HFF-Myc (cell line): ENCODE measurements around the gene CCNB3.
A peak's percentile ranks its signal among the peaks of the same experiment; 100 is the strongest.
"Not testable (repeated sequence)": the region's sequence is repeated elsewhere in the genome, so short reads cannot be mapped to it uniquely, and the experiment has no call there.

Source experiments
- DNase-seq: peaks from one replicate; pipeline ENCODE4 v3.0.0-alpha.2; 2011; ENCODE audit warnings: low read depth; ENCODE audit errors: extremely low read depth
- H3K4me3 ChIP-seq: replicated peaks from 2 replicates; pipeline ENCODE4 v1.5.1; 2011; ENCODE audit warnings: low read depth, mild to moderate bottlenecking, control low read depth, low read length
- CTCF ChIP-seq: IDR thresholded peaks from 2 replicates; pipeline ENCODE4 v1.5.1; 2012; ENCODE audit warnings: mild to moderate bottlenecking, low read depth, low read length, control low read depth; ENCODE audit errors: missing control alignments

The CCNB3 gene

GRCh38 chrX:50200907-50201306 is 3.7 kb upstream of the CCNB3 start, which contains the start of gene AKAP4:
AKAP4 (minus strand) TSS chrX:50201007; CDS start chrX:50200889, 118 bp downstream.
- no peak for DNase-seq
- H3K4me3 ChIP-seq, result no peak within 1 kb of the TSS
- TF ChIP-seq CTCF, result no peak

DNA sequence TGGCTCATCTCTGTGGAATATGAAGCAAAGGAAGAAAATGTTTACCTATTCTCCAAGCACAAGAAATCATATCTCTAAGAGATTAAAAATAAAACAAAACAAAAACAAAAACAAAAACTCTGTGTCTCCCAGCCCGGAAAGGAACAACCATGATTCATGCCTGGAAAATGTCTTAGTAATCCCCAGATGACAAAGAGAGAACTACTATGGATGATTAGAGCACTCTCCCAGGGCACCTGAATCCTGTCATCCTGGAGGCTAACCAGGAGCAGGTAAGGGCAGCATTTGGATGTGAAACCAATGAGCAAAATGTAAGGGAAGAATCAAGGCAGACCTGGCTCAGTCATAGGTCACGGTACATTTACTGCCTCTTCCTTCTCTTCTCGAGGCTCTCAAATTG is 2.0 kb upstream of the CCNB3 start:
- no peak overlapping the region for H3K4me3 ChIP-seq
- no peak for TF ChIP-seq CTCF
- no peak for DNase-seq

DNA sequence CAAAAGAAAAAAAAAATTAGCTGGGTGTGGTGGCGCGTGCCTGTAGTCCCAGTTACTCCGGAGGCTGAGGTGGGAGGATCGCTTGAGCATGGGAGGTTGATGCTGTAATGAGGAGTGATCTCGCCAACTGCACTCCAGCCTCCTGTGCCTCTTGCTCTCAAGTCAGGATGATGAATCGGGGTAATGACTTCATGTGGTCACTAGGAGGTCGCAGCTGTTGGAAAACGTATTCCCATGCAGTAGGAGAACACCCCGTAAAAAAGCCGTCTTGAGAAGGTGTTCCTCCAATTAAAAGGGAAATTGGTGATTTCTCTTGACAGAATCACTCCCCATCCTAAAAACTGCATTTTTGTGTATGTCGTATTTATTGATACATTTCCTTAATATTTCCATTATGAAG is 2.2 kb downstream of the CCNB3 start:
- H3K4me3 ChIP-seq, result no peak overlapping the region
- TF ChIP-seq CTCF, result no peak
- DNase-seq, result no peak

DNA sequence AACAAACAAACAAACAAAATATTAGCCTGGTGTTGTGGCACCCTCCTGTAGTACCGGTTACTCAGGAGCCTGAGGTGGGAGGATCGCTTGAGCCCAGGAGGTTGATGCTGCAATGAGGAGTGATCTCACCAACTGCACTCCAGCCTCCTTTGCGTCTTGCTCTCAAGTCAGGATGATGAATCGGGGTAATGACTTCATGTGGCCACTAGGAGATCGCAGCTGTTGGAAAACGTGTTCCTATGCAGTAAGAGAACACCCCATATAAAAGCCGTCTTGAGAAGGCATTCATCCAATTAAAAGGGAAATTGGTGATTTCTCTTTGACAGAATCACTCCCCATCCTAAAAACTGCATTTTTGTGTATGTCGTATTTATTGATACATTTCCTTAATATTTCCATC is 6.9 kb downstream of the CCNB3 start:
- no peak overlapping the region for H3K4me3 ChIP-seq
- no peak for DNase-seq

DNA sequence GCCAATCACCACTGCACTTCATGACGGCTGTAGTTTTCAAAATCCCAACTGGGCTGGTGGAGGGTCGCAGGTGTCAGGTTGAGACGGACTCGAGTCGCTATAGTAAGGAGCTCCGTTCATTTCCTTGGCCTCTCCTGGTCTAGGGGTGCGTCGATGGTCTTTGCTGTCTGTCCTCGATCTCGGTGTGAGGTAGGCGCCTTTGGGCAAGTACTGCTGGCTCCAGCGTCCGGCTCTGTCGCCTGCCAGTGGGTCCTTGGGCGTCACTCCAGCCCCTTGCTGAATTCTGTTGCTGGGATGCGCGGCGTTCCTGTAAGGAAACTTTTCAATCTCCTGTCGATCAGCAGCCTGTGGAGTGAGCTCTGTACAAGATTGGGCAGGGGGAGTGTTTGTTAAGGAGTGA is 76.7 kb downstream of the CCNB3 start:
- no peak for DNase-seq
- H3K4me3 ChIP-seq, result no peak overlapping the region
- TF ChIP-seq CTCF, result no peak

More for the DNA sequence above, 6.9 kb downstream of the CCNB3 start:
- TF ChIP-seq CTCF, result peak; percentile 24

DNA sequence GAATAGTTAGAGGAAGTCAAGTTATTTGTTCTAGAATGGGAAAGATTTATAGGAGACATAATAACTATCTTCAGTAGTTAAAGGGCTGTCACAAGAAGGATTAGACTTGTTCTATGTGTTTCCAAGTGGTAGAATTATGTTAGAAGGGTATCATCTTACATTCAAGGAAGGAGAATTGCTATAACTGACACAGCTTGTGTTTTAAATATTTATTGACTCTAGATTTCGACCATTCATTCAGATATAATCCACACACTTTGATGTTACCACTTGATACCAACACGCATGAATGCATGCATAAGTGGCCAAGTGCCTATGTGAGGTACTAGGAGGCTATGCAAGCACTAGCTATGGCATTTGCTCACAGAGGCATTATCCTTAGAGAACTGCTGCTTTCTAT is 122.7 kb downstream of the CCNB3 start:
- DNase-seq, result no peak
- no peak for TF ChIP-seq CTCF
- no peak overlapping the region for H3K4me3 ChIP-seq

GRCh38 chrX:50332668-50333067 is 128.1 kb downstream of the CCNB3 start:
- not testable (repeated sequence) for DNase-seq, H3K4me3 ChIP-seq

DNA sequence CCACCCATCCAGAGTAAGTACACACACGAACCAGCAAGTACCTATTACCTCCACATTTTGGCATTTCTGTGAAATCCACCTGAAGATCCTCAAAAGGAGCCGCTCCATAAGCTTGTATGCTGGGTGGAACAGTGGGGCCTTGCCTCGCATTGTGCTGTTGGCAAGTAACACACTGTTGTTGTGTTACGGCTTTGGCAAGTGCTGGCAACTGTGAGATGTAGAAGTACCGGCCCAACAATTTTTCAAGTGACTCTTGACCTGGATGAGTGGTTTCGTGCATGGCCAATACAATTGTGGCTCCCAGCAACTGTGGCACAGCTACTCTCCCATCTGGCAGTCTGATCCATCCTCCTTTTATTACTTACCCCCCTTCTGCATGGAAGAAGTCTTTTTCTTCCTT is 128.7 kb downstream of the CCNB3 start:
- no peak for TF ChIP-seq CTCF
- H3K4me3 ChIP-seq, result no peak overlapping the region

More for the DNA sequence above, 128.7 kb downstream of the CCNB3 start:
- DNase-seq, result no peak
